NB4 (cell line): ENCODE measurements around the gene EIF2B5.

Experiments used
- DNase-seq: peaks from one replicate; pipeline ENCODE4 v3.0.0; 2010; ENCODE audit warnings: low read depth
- H3K4me3 ChIP-seq: one replicate; pipeline ENCODE4 v1.5.1; 2011; ENCODE audit warnings: mild to moderate bottlenecking, low read depth, low read length, moderate library complexity
- CTCF ChIP-seq: IDR thresholded peaks from one replicate; pipeline ENCODE4 v1.5.1; 2012; ENCODE audit warnings: low read depth, low read length
- MYC ChIP-seq: IDR thresholded peaks from 2 replicates; pipeline ENCODE4 v1.6.1; 2011; ENCODE audit warnings: low read depth, low read length
- POLR2A ChIP-seq: IDR thresholded peaks from 2 replicates; pipeline ENCODE4 v1.6.1; 2011; ENCODE audit warnings: mild to moderate bottlenecking; ENCODE audit not compliant: insufficient read length; ENCODE audit errors: extremely low read depth
- TF ChIP-seq, protein P1 (sequence below): IDR thresholded peaks from 2 replicates; pipeline ENCODE4 v1.6.1; 2011; ENCODE audit warnings: low read depth, low read length

The EIF2B5 gene

DNA sequence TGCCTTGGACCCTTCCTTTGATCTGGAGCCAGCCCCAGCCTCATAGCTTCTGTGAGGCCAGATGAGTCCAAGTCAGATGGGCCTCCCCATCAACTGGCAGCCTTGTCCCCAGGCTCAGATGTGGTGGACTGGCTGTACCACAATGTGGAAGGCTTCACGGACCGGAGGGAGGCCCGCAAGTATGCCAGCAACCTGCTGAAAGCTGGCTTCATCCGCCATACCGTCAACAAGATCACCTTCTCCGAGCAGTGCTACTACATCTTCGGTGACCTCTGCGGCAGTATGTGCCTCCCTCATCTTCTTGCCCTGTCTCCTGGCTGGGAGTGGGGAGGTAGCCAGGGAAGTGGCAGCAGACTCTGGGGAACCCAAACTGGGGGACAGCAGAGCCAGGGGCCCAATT is 32.6 kb downstream of the EIF2B5 start:
- no peak overlapping the region for H3K4me3 ChIP-seq
- TF ChIP-seq MYC (no peak), POLR2A (no peak), CTCF (no peak)
- TF ChIP-seq, protein P1, sequence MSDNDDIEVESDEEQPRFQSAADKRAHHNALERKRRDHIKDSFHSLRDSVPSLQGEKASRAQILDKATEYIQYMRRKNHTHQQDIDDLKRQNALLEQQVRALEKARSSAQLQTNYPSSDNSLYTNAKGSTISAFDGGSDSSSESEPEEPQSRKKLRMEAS: no peak
- DNase-seq: no peak

- H3K4me3 ChIP-seq: no peak overlapping the region
- TF ChIP-seq CTCF (no peak), MYC (no peak), POLR2A (no peak)
- TF ChIP-seq, protein P1: no peak
- no peak for DNase-seq
Measured at GRCh38 chr3:184168363-184169120, 33.4 kb downstream of the EIF2B5 start.

- DNase-seq: no peak
- no peak overlapping the region for H3K4me3 ChIP-seq
- TF ChIP-seq CTCF (no peak), POLR2A (no peak), MYC (no peak)
- TF ChIP-seq, protein P1: no peak
Measured at GRCh38 chr3:184169896-184170875, 35.0 kb downstream of the EIF2B5 start.

- no peak overlapping the region for H3K4me3 ChIP-seq
- TF ChIP-seq MYC (no peak), CTCF (no peak), POLR2A (no peak)
- TF ChIP-seq, protein P1: no peak
- no peak for DNase-seq
Measured at GRCh38 chr3:184171562-184171961, 36.4 kb downstream of the EIF2B5 start.

DNA sequence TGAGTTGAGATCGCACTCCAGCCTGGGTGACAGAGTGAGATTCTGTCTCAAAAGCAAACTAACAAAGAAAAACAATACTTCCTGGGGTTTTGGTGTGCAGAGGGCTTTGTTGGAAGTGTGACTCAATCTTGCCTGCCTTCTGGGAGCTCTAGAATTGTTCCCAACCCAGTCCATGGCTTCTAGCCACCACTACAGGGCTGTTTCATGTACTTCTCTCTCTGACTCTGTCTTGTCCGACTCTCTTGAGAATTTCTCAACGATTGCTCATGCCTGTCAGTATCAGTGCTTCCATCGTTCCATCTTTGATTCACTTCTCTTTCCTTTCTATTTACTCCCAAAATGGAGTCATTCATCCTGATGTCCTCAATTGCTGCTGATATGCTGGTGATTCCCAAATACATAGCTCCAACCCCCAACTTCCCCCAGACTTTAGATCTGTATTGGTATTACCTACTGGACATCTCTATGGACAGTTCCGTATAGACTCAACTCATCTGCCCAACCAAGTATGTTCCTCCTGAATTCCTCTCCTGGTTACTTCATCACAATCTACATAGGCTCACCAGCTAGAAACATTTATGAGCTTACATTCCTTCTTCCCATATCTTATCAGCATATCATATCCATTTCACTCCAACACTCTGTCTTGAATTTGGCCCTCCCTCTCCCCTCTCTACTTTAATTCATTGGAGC is 37.7 kb downstream of the EIF2B5 start:
- no peak overlapping the region for H3K4me3 ChIP-seq
- no peak for DNase-seq
- no peak for TF ChIP-seq MYC
- no peak for TF ChIP-seq POLR2A
- no peak for TF ChIP-seq CTCF
- TF ChIP-seq, protein P1: no peak
